Measurements from ENCODE around the gene TANGO6.

DNA sequence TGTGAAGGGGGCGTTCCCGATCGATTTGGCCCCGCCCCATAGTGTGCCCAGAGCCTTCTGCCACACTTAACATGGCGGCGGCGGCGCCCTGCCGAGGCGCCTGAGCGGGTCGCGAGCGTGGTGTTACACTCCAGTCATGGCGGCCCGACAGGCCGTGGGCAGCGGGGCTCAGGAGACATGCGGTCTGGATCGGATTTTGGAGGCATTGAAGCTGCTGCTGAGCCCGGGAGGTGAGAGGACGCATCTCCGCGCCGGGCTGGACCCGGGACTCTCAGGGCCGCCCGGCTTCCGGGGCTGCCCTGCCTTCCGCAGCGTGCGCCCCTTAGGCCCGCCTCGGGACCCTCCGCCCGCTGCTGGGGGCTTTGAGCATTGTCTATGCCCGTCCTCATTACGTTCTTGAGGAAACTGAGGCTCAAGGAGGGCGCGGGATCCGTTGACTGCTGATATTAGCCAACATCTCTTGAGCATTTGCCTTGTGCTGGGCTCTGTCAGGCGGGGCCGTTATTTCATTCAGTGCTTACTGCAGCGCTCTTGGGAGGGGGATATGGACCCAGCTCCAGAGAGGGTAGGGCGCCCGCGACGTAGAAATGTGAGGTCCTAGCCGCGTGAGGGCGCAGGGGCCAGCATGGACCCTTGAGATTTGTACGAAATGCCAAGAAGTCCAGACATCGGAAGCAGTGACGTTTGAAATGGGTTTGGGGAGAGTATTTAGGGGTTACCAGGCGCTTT is at the start of gene TANGO6:
- TF ChIP-seq, protein P1, sequence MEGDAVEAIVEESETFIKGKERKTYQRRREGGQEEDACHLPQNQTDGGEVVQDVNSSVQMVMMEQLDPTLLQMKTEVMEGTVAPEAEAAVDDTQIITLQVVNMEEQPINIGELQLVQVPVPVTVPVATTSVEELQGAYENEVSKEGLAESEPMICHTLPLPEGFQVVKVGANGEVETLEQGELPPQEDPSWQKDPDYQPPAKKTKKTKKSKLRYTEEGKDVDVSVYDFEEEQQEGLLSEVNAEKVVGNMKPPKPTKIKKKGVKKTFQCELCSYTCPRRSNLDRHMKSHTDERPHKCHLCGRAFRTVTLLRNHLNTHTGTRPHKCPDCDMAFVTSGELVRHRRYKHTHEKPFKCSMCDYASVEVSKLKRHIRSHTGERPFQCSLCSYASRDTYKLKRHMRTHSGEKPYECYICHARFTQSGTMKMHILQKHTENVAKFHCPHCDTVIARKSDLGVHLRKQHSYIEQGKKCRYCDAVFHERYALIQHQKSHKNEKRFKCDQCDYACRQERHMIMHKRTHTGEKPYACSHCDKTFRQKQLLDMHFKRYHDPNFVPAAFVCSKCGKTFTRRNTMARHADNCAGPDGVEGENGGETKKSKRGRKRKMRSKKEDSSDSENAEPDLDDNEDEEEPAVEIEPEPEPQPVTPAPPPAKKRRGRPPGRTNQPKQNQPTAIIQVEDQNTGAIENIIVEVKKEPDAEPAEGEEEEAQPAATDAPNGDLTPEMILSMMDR (conservative IDR thresholded peaks at IDR 0.05; ENCODE audit: low read length): peak; percentile 81
- TF ChIP-seq EZH2phosphoT487 (IDR thresholded peaks at IDR 0.05; ENCODE audit: borderline replicate concordance, low read depth, low read length): no peak
